Measurements from ENCODE around the gene SUZ12.
A peak's percentile ranks its signal among the peaks of the same experiment; 100 is the strongest.
"Not testable (repeated sequence)": the region's sequence is repeated elsewhere in the genome, so short reads cannot be mapped to it uniquely, and the experiment has no call there.

Gene SUZ12

DNA sequence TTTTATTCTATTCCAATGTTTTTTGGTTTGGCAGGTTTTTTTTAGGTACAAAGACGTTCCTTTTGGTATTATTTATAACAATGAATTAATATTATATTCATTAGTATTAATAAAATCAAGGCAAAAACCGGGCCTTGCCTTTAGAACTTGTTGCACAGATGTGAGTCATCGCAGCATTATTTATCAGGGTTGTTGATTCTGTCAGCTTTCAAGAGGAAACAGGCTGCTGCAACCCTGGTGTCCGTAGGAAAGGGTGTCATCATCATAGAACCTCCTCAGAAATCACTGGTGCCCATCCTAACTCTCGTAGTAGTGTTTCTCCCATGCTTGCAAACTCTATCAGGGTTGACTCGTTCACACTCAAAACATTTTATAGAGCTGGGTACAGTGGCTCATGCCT, 60.2 kb downstream of the SUZ12 start:
- no peak for TF ChIP-seq POLR2A (IDR thresholded peaks at IDR 0.05; ENCODE audit: low read depth, low read length)
- DNase-seq (ENCODE audit: insufficient read length, low spot score) (no peak), FAIRE-seq (no peak)

GRCh38 chr17:32006957-32007462, 70.2 kb downstream of the SUZ12 start, which contains the start of gene LRRC37B:
TSS of gene LRRC37B (plus strand) at chr17:32007383. CDS start at chr17:32021393, 14,010 bp downstream.
- FAIRE-seq, result no peak
- peak; percentile 80 for DNase-seq (ENCODE audit: insufficient read length, low spot score)
- peak; percentile 72 for TF ChIP-seq POLR2A (IDR thresholded peaks at IDR 0.05; ENCODE audit: low read depth, low read length)

- no peak for FAIRE-seq
- TF ChIP-seq POLR2A (IDR thresholded peaks at IDR 0.05; ENCODE audit: low read depth, low read length), result 0 out of 2 replicates have a peak, but pooled peaks have one; percentile 37
- peak; percentile 35 for DNase-seq (ENCODE audit: insufficient read length, low spot score)
Observed at GRCh38 chr17:32007463-32008298, 70.9 kb downstream of the SUZ12 start.

GRCh38 chr17:32009262-32009542, 72.4 kb downstream of the SUZ12 start:
- FAIRE-seq, result no peak
- no peak for DNase-seq (ENCODE audit: insufficient read length, low spot score)
- no peak for TF ChIP-seq POLR2A (IDR thresholded peaks at IDR 0.05; ENCODE audit: low read depth, low read length)

DNA sequence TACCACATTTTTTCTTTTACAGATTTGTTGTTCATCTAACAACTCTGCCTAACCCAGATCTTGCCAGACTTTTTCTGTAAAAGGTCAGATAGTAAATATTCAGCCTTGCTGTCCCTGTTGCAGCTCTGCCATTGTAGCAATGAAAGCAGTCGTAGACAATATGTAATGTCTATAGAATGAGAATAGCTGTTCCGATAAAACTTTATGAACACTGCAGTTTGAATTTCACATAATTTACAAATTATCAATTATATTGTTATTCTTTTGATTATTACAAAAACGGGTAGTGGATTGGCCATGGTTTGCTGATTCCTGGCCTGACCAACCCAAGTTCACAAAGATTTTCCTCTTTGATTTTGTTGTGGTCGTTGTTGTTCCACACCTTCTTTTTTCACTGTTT, 73.3 kb downstream of the SUZ12 start:
- no peak for TF ChIP-seq POLR2A (IDR thresholded peaks at IDR 0.05; ENCODE audit: low read depth, low read length)
- DNase-seq (ENCODE audit: insufficient read length, low spot score), result no peak
- FAIRE-seq, result no peak

DNA sequence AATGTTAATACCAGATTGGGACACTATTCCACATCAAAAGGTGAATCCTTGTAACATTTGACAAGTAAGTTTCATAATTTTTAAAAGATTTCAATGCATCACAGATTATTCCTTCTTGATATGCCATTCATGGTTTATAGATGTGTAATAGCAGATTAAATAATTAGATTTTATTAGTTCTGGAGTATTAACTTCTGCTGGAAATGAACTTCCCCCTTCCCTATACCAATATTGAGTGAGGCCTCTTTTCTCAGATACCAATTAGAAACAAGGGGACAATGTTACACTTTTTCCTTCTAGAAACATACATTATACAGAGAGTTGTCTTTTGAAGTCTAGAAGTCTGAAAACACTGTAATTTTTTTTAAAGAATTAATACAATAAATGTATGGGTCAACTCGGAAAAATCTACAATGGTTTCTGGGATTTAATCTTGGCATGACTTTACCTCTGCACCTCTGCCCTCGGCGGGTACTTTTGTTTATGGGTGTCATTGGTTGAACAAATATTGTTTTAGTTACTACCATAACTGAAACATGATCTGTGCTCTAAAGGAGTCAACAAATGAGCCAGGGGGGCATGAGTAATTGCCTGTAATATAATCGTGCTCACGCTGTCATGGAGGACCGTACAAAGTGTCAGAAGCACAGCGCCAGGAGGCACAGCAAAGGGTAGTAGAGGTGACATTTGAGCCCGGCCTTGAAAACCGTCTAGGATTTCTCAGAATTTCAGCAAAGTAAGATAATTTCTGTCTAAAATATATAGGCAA, 78.6 kb downstream of the SUZ12 start:
- FAIRE-seq (no peak), DNase-seq (ENCODE audit: insufficient read length, low spot score) (no peak)
- TF ChIP-seq POLR2A (IDR thresholded peaks at IDR 0.05; ENCODE audit: low read depth, low read length), result no peak

GRCh38 chr17:32016231-32016630, 79.4 kb downstream of the SUZ12 start:
- no peak for TF ChIP-seq POLR2A (IDR thresholded peaks at IDR 0.05; ENCODE audit: low read depth, low read length)
- no peak for DNase-seq (ENCODE audit: insufficient read length, low spot score)
- FAIRE-seq, result no peak

GRCh38 chr17:32019228-32019627, 82.4 kb downstream of the SUZ12 start:
- no peak for TF ChIP-seq POLR2A (IDR thresholded peaks at IDR 0.05; ENCODE audit: low read depth, low read length)
- FAIRE-seq (no peak), DNase-seq (ENCODE audit: insufficient read length, low spot score) (no peak)

DNA sequence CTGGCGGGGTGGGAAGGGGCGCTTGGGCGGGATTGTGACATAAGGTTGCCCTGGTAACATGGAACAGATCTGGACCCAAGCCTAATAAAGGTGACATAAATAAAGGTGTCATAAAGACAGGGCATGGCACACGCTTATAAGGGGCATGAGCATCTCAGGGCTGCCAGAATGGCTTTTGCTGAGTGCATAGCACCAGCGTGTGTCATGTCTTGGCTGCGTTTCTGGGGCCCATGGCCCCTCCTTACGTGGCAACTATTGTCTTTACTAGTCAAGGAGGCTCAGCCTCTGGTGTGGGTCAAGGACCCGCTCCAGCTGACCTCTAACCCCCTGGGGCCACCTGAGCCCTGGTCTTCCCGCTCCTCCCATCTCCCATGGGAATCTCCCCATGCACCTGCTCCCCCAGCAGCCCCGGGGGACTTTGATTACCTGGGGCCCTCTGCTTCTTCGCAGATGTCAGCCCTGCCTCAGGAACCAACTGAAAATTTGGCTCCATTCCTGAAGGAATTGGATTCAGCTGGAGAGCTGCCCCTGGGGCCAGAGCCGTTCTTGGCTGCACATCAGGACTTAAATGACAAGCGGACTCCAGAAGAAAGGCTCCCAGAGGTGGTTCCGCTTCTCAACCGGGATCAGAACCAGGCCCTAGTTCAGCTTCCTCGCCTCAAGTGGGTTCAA, 84.3 kb downstream of the SUZ12 start:
- FAIRE-seq, result no peak
- no peak for DNase-seq (ENCODE audit: insufficient read length, low spot score)
- no peak for TF ChIP-seq POLR2A (IDR thresholded peaks at IDR 0.05; ENCODE audit: low read depth, low read length)

- TF ChIP-seq POLR2A (IDR thresholded peaks at IDR 0.05; ENCODE audit: low read depth, low read length), result no peak
- FAIRE-seq (no peak), DNase-seq (ENCODE audit: insufficient read length, low spot score) (no peak)
Observed at GRCh38 chr17:32021615-32021955, 84.8 kb downstream of the SUZ12 start.

GRCh38 chr17:32022554-32022953, 85.7 kb downstream of the SUZ12 start:
- not testable (repeated sequence) for FAIRE-seq; DNase-seq (ENCODE audit: insufficient read length, low spot score)

DNA sequence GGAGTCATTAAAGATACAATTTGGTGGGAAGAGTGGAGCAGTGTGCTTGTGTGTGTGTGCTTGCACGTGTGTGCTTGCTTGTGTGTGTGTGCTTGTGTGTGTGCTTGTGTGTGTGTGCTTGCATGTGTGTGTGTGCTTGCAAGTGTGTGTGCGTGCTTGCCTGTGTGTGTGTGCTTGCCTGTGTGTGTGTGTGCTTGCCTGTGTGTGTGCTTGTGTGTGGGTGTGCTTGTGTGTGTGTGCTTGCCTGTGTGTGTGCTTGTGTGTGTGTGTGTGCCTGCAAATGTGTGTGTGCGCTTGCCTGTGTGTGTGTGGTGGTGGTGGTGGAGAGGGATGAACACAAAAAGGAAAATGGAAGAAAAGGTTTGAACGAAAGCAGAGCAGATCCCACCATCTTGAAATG, 90.5 kb downstream of the SUZ12 start:
- FAIRE-seq, result not testable (repeated sequence)

DNA sequence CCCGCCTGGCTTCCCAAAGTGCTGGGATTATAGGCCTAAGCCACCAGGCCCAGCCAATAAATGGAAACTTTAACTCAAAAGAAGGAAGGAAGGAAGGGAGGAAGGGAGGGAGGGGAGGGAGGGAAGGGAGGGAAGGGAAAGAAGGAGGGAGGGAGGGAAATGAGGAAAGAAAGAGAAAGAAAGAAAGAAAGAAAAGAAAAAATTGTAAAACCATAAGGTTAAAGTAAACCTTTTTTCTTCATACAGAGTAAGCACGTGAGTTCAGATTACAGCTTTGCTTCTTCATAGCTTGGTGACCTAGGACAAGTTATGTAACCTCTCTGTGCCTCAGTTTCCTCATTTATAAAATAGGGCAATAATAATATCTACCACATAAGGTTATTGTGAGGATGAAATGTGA, 96.4 kb downstream of the SUZ12 start:
- FAIRE-seq (no peak), DNase-seq (ENCODE audit: insufficient read length, low spot score) (no peak)
- TF ChIP-seq POLR2A (IDR thresholded peaks at IDR 0.05; ENCODE audit: low read depth, low read length), result no peak

More for the DNA sequence above, 90.5 kb downstream of the SUZ12 start:
- not testable (repeated sequence) for DNase-seq (ENCODE audit: insufficient read length, low spot score)

GRCh38 chr17:32033812-32034211, 97.0 kb downstream of the SUZ12 start:
- FAIRE-seq; DNase-seq (ENCODE audit: insufficient read length, low spot score): not testable (repeated sequence)

DNA sequence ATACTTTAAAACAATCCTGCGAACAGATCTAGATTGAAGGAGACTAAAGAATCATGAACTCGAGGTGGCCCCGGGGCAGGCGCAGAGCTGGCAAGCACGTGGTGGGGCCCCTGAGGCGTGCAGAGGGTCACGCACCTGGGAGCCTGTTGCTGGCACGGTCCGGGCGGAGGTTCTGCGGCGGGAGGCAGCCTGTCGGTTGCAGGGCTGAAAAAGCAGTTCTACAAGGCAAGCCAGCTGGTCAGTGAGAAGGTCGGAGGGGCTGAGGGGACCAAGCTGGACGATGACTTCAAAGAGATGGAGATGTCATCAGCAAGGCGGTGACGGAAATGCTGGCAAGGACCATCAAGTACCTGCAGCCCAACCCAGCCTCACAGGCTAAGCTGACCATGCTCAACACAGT, 103.4 kb downstream of the SUZ12 start:
- not testable (repeated sequence) for DNase-seq (ENCODE audit: insufficient read length, low spot score); FAIRE-seq

DNA sequence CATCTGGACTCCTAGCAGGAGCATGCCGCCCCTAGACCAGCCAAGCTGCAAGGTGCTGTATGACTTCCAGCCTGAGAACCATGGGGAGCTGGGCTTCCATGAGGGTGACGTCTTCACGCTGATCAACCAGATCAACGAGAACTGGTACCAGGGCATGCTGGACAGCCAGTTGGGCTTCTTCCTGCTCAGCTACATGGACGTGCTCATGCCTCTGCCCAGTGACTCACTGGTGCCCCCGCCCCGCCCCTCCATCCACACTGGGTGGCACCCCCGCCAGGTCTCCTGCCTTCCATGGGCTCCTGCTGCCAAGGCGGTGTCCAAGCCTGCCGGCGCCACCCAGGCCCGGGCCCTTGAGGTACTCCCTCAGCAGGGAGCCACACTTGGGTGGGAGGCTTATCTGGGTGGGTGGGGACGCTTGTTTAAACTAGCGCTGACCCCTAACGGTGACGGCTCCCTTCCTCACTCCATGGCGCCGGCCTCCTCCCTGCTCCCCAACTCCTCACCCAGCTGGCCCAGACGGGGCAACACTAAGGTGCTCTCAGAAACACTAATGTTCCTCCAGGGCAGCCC, 104.6 kb downstream of the SUZ12 start:
- not testable (repeated sequence) for DNase-seq (ENCODE audit: insufficient read length, low spot score); FAIRE-seq

DNA sequence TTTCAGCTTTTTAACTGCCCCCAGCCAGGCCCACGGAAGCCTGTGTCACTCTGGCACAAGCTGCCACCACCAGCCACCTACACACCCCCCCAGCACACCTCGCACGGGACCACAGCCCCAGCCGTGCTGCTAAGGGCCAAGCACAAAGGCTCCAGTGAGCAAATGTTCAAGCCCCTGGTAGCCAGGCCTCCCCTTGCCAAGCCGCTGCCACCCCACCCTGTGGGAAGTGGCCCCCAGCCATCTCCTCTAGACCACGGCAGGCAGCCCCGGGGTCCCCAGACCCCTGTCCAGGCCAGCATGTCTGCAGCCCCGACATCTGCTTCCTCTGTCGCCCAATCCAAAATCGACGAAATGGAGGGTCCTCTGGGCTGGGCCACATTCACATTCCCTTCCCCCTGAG, 105.5 kb downstream of the SUZ12 start:
- FAIRE-seq; DNase-seq (ENCODE audit: insufficient read length, low spot score): not testable (repeated sequence)

- DNase-seq (ENCODE audit: insufficient read length, low spot score); FAIRE-seq: not testable (repeated sequence)
Observed at GRCh38 chr17:32045611-32046010, 108.8 kb downstream of the SUZ12 start.

DNA sequence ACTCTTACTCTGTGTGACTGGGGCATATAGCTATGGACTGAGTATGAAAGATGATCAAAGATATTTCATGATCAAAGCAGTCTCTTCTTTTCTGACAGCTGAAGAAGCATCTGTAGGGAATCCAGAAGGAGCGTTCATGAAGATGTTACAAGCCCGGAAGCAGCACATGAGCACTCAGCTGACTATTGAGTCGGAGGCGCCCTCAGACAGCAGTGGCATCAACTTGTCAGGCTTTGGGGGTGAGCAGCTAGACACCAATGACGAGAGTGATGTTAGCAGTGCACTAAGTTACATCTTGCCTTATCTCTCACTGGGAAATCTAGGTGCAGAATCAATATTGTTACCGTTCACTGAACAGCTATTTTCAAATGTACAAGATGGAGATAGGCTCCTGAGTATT, 110.9 kb downstream of the SUZ12 start:
- not testable (repeated sequence) for FAIRE-seq

More for the DNA sequence above, 110.9 kb downstream of the SUZ12 start:
- not testable (repeated sequence) for DNase-seq (ENCODE audit: insufficient read length, low spot score)

Measured in H54 (cell line).